GM18951 (cell line): ENCODE results near the gene ACP5.
"Not testable (repeated sequence)": the region's sequence is repeated elsewhere in the genome, so short reads cannot be mapped to it uniquely, and the experiment has no call there.

Experiments
- POLR2A ChIP-seq: IDR thresholded peaks from 4 replicates; pipeline ENCODE4 v1.6.1; 2011; ENCODE audit warnings: mild to moderate bottlenecking; ENCODE audit not compliant: insufficient read length, insufficient read depth; ENCODE audit errors: extremely low read depth
- in situ Hi-C: fragments of 300-500 bp; cut with MboI; formaldehyde crosslinking; loops from one replicate; pipeline ENCODE4 v1.12.0; 2022; ENCODE audit warnings: low sequenced_read_pairs, mixed read lengths, inconsistent platforms; ENCODE audit not compliant: unreplicated experiment

Gene ACP5

DNA sequence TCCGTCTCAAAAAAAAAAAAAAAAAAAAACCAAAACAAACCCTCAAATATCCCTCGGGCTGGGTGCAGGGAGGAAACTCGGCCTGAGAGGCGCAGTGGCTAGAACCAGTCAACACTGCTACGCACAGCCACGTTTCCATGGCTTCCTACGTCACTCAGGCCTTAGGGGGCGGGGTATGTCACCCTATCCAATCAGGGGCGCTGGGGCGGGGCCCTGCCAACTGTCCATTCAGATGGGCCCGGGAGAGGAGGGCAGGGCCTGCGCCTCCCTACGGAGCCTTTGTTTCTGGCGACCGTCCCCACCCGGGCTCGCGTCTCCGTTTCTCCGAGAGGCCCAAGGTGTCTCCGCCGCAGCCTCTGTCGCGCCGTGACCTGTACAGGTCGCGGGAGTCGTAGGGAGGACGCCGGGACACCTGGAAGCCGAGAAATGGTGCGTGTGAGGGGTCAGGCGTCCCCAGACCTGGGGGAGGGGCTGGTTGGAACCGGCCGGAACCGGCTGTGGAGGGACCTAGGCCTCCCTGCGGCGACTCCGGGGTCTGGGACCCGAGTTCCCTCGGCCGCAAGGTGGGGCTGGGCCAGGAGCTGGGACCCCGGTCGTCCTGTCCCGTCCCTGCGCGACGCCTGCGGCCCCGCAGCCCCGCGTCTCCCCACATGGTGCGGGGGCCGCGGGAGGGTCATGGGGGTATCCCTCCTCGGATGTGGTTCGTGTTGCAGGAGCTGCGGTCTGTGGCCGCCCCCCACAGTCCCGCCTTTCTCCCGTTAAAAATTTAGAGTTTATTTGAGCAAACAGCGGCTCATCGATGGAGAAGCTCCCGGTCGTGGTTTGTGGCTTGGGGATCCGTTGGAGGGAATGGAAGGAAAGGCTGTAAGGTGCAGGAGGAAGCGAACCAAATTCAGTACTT lies 20.0 kb upstream of the ACP5 start, which contains the start of gene ZNF627:
Gene ZNF627, plus strand, starts transcription at position 282 of the 901 bp plus-strand sequence. Its CDS starts 145 bp downstream, at position 427.
- TF ChIP-seq POLR2A = peak; percentile 96

DNA sequence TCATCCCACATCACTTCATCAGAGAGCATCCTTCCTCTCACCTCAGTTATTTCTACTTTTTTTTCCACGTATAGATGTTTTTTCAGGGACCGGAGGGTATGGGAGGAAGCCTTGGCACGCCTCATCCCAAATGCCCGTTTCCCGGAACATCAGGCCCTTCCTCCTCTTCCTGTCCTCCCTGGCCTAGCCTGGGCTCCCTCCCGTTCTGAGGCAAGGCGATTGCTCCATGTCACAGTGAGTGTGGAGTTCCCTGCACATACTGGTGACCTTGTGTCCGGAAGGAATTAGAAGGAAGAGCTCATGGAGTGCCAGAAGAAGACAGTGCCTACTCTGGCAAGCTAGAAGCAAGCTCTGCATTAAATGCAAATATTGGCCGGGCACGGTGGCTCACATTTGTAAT lies 18.7 kb upstream of the ACP5 start:
- in situ Hi-C loops = no loop called here
- no peak for TF ChIP-seq POLR2A

More for the DNA sequence above, 20.0 kb upstream of the ACP5 start, which contains the start of gene ZNF627:
- in situ Hi-C loops = no loop called here

DNA sequence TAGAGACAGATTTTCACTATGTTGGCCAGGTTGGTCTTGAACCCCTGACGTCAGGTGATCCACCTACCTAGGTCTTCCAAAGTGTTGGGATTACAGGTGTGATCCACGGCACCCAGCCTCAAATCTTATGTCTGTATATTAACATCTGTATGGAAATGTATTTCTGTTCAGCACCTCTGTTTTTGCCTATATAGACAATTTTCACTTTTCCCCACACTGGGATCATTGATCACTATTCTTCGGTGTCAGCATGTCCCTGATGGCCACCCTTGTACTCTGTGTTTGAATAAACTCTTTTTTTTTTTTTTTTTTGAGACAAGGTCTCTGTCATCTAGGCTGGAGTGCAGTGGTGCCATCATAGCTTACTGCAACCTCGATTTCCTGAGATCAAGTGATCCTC lies 16.6 kb upstream of the ACP5 start:
- in situ Hi-C loops = no loop called here
- no peak for TF ChIP-seq POLR2A

DNA sequence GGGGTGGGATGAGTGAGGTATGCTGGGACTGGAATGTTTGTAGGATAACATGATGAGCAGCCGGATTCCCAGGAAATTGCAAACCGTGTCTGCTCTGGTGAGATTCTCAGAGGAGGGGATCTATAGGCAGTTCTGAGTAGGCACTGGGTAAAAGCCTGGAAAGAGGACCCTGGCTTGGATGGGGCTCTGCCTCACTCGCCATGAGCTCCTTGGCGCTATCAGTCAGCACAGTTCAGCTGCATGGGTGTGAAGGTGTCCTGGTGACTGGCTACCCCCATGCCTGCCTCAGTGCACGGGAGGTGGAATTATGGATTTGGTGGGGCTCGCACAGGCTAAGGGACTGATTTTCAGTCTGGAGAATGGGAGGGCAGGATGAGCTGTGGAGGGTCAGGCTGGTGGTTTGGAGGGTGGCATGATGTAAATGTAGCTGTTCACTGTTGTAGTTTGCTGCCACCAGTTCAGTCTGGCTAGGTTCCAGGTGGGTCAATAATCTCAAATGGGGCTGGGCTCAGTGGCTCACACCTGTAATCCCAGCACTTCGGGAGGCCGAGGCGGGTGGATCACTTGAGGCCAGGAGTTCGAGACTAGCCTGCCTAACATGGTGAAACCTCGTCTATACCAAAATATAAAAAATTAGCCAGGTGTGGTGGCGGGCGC lies 10.7 kb upstream of the ACP5 start:
- TF ChIP-seq POLR2A = no peak
- in situ Hi-C loops = no loop called here

DNA sequence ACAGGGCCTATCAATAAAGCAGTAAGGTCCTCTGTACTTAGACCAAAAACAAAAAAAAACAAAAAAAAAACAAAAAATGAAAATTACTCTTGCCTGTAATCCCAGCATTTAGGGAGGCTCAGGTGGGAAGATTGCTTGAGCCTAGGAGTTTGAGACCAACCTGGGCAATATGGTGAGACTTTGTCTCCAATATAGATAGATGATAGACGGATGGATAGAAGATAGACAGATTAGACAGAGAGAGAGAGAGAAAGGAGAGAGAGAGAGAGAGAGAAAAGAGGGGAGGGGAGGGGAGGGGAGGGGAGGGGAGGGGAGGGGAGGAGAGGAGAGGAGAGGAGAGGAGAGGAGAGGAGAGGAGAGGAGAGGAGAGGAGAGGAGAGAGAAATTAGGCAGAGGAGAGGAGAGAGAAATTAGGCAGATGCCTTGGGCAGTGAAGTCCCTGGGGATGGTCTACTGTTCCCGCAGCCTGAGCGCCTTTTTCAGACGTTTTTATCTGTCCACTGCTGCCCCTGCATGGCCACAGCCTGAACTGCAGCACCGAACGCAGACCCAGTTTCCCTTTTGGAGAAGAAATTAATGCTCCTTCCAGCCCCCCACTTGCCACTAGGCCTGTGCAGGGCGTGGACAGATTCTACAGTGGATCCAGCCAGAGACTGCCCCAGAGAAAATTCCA lies 10.0 kb upstream of the ACP5 start:
- in situ Hi-C loops = no loop called here

DNA sequence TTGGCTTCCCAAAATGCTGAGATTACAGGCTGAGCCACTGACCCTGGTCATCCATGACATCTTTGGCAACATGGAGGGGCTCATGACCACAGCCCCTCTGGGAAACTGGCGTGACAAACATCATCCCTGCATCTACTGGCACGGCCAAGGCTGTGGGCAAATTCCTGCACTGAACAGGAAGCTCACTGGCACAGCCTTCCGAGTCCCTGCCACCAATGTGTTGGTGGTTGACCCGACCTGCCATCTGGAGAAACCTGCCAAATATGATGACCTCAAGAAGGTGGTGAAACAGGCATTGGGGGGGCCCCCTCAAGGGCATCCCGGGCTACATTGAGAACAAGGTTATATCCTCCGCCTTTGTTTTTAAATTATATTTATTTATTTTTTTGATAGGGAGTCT lies 8.9 kb upstream of the ACP5 start:
- no peak for TF ChIP-seq POLR2A
- in situ Hi-C loops = no loop called here

More for the DNA sequence above, 10.0 kb upstream of the ACP5 start:
- TF ChIP-seq POLR2A = no peak

DNA sequence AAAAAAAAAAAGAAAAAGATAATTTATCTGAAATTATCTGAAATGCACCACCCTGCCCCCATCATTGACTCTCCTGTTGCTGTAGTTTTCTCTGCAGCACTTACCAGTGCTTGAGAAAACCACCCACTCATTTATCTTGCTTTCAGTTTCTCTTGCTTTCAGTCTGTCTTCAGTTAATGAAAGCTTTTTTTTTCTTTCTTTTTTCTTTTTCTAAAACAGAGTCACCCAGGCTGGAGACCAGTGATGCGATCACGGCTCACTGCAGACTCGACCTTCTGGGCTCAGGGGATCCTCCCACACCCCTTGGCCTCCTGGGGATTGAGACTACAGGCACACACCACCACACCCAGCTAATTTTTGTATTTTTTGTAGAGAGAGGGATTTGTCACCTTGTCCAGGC lies 4.3 kb upstream of the ACP5 start:
- in situ Hi-C loops = no loop called here
- TF ChIP-seq POLR2A = no peak

DNA sequence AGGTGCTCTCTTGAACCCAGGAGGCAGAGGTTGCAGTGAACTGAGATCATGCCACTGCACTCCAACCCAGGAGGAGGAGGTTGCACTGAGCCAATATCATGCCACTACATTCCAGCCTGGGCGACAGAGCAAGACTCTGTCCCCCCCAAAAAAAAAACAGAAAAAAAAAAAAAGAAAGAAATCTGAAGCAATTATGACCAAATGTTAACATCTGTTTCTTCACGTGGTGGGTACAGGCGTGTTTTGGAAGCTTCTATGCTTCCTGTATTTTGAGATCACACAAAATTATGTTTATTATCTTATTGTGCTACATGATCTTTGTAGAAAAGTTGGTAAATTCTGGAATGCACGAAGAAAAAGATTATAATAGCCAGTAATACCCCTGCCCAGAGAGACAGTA lies 2.7 kb upstream of the ACP5 start:
- in situ Hi-C loops = no loop called here
- no peak for TF ChIP-seq POLR2A

DNA sequence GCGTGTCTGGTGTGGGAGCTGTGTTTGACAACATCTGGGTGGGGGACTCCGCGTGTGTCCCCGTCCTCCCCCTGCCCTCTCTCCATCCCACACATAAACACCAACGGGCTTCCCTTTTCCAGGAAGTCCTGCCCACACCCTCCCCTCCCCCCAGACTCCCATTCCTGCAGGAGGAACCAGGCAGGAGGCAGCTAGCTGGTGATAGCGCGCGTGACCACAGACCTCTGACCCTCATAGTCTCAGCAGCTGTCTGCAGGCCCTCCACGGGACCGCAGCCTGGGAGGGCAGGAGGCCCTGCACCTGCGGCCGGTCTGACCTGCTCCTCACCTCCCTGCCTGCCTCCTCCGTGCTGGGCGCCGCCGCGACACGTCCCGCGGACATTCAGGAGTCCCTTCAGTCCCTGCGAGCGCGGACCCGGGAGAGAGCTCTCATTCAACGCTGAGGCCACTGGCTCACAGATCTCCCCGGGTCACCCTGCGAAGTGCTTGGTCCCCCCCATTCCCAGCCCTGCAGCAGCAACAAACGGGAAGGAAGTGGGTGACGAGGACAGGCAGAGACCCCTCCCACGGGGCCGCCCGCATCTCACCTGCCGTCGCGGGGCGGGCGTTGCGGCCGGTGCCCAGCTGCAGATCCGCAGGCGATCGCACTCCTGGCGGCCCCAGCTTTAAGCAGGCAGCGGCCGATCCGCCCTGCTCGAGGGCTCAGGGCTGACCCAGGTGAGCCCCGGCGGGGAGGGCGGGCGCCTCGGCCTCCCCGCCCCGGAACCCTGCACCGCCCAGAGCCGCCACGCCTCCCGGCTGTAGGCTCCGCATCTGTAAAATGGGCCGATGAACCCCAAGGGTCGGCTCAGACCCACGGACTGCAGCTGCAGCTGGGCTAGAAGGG lies 1.1 kb upstream of the ACP5 start:
- TF ChIP-seq POLR2A = peak; percentile 42
- in situ Hi-C loops = no loop called here

DNA sequence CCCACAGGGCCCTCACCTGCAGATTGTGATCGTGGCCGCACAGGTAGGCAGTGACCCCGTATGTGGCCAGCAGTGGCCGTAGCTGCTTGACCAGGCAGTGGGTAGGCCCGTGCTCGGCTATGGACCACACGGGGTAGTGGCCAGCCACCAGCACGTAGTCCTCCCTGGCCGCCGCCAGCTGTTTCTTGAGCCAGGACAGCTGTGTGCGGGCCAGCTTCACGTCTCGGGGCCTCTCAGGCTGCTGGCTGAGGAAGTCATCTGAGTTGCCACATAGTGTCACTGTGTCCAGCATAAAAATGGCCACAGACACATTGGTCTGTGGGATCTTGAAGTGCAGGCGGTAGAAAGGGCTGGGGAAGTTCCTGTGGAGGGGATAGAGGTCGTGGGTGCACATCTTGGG lies 1.2 kb downstream of the ACP5 start:
- in situ Hi-C loops = no loop called here
- no peak for TF ChIP-seq POLR2A

DNA sequence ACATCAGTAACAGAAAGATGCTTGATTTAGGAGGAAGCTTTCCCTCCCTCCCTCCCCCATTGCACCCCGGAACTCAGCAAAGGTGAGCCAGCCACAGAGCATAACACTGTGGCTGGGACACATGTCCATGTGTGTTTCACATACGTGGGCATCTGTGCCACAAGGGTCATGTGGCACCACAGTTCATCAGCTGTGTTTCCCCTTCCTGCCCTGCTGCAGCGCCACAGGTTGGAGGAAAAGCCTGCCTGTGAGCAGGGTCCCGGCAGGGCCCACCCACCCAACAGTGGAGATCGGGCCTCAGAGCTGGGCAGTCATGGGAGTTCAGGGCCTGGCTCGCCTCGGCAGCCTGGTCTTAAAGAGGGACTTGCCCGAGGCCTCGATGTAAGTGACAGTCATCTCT lies 2.8 kb downstream of the ACP5 start:
- no peak for TF ChIP-seq POLR2A
- in situ Hi-C loops = no loop called here

DNA sequence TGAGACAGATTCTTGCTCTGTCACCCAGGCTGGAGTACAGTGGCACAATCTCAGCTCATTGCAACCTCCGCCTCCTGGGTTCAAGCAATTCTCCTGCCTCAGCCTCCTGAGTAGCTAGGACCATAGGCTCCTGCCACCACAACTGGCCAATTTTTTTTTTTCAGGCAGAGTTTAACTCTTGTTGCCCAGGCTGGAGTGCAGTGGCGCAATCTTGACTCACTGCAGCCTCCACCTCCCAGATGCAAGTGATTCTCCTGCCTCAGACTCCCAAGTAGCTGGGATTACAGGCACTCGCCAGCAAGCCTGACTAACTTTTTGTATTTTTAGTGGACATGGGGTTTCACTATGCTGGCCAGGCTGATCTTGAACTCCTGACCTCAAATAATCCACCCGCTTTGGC lies 3.7 kb downstream of the ACP5 start:
- in situ Hi-C loops = not testable (repeated sequence)

DNA sequence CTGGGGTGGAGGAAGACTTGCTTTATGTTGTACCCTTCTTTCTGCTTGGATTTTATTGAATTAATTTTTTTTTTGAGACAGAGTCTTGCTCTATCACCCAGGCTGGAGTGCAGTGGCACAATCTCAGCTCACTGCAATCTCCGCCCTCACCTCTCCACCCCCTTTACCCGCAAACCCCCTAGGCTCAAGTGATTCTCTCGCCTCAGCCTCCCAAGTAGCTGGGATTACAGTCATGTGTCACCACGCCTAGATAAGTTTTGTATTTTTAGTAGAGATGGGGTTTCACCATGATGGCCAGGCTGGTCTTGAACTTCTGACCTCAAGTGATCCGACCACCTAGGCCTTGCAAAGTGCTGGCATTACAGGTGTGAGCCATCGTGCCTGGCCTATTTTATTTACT lies 4.1 kb downstream of the ACP5 start:
- in situ Hi-C loops = not testable (repeated sequence)
